ENCODE results near the gene SIK1. TPM values are rescaled to one million over a fixed set of nuclear protein-coding genes. Genes with fewer than 3 reads are reported as not detected.

The SIK1 gene
- total and polyA plus RNA-seq, 2 experiments from 2014 or later, result 0.31 to 1.1 TPM

- ATAC-seq (no peak), DNase-seq (ENCODE audit: low spot score) (no peak)
- H3K27ac Mint-ChIP-seq, result no peak overlapping the region
- H3K27ac ChIP-seq (ENCODE audit: low read depth), result no peak overlapping the region
- H3F3A ChIP-seq (replicated peaks; ENCODE audit: low read depth), result no peaks in the 10 kb centered on the region
- no peaks in the 10 kb centered on the region for H3K36me3 ChIP-seq (ENCODE audit: insufficient read depth)
- no peak for TF ChIP-seq NANOG (IDR thresholded peaks at IDR 0.05; ENCODE audit: borderline replicate concordance)
- no peak for TF ChIP-seq CTCF (conservative IDR thresholded peaks at IDR 0.05; ENCODE audit: low read depth in 2 of 2)
- no peak for TF ChIP-seq ZNF331 (CRISPR knock-in tag; IDR thresholded peaks at IDR 0.05; ENCODE audit: low read depth)
- no peak for TF ChIP-seq STAT1 (IDR thresholded peaks at IDR 0.05; ENCODE audit: unreplicated experiment)
- TF ChIP-seq EZH2 (IDR thresholded peaks at IDR 0.05; ENCODE audit: low read depth, unreplicated experiment), result no peak
- no peak for TF ChIP-seq ETS1 (IDR thresholded peaks at IDR 0.05)
- TF ChIP-seq CREB1 (CRISPR knock-in tag; IDR thresholded peaks at IDR 0.05; ENCODE audit: low read depth), result no peak
- H2AFZ ChIP-seq, result no peak overlapping the region
- H3K4me2 ChIP-seq, result no peak overlapping the region
- no peaks in the 10 kb centered on the region for H3K79me2 ChIP-seq (replicated peaks; ENCODE audit: insufficient read depth)
- no peak overlapping the region for H3K4me3 Mint-ChIP-seq
- H3K36me3 Mint-ChIP-seq (ENCODE audit: low read depth), result no peaks in the 10 kb centered on the region
- H3K9me2 ChIP-seq (ENCODE audit: insufficient read depth), result no peaks in the 10 kb centered on the region
- H3K27me3 Mint-ChIP-seq (ENCODE audit: insufficient read depth, low read depth, poor library complexity), result peaks cover 17% of the 10 kb centered on the region
- no peaks in the 10 kb centered on the region for H4K20me1 ChIP-seq (replicated peaks; ENCODE audit: insufficient read depth)
- peaks cover 7% of the 10 kb centered on the region for H3K4me1 ChIP-seq (ENCODE audit: insufficient read depth)
- no peak overlapping the region for H3K4me3 ChIP-seq
- no peaks in the 10 kb centered on the region for H3K27me3 ChIP-seq (ENCODE audit: insufficient read depth)
- H3K4me1 Mint-ChIP-seq, result peaks cover 36% of the 10 kb centered on the region
- H3K9me3 Mint-ChIP-seq, result no peaks in the 10 kb centered on the region
Observed at GRCh38 chr21:43366656-43367055, 60.3 kb downstream of the SIK1 start.

- TF ChIP-seq NANOG (IDR thresholded peaks at IDR 0.05; ENCODE audit: borderline replicate concordance) (no peak), ETS1 (IDR thresholded peaks at IDR 0.05) (no peak)
- Mint-ChIP-seq H3K27ac (no peak overlapping the region; the same call in 1 of the 2 replicates), H3K4me3 (no peak overlapping the region), H3K36me3 (ENCODE audit: low read depth) (no peaks in the 10 kb centered on the region), H3K4me1 (peaks cover 36% of the 10 kb centered on the region), H3K27me3 (ENCODE audit: insufficient read depth, low read depth, poor library complexity) (peaks cover 19% of the 10 kb centered on the region), H3K9me3 (no peaks in the 10 kb centered on the region)
- Histone ChIP-seq H2AFZ (no peak overlapping the region), H3K36me3 (ENCODE audit: insufficient read depth) (no peaks in the 10 kb centered on the region), H3K27me3 (ENCODE audit: insufficient read depth) (no peaks in the 10 kb centered on the region), H3K4me1 (ENCODE audit: insufficient read depth) (peaks cover 5% of the 10 kb centered on the region), H3K79me2 (replicated peaks; ENCODE audit: insufficient read depth) (no peaks in the 10 kb centered on the region), H3K4me2 (no peak overlapping the region), H3K9me2 (ENCODE audit: insufficient read depth) (no peaks in the 10 kb centered on the region), H3K4me3 (no peak overlapping the region), H3K27ac (ENCODE audit: low read depth) (no peak overlapping the region), H3F3A (replicated peaks; ENCODE audit: low read depth) (no peaks in the 10 kb centered on the region; the same call in 1 of the 2 replicates), H4K20me1 (replicated peaks; ENCODE audit: insufficient read depth) (no peaks in the 10 kb centered on the region)
- ATAC-seq (no peak), DNase-seq (ENCODE audit: low spot score) (no peak)
Observed at GRCh38 chr21:43365611-43366426, 61.1 kb downstream of the SIK1 start.
